ENCODE data around the gene RAB24. TPM values are rescaled to one million over a fixed set of nuclear protein-coding genes. Genes with fewer than 3 reads are reported as not detected.
"Not testable (repeated sequence)": the region's sequence is repeated elsewhere in the genome, so short reads cannot be mapped to it uniquely, and the experiment has no call there.

Gene RAB24
- total RNA-seq, 4 donors from 2014 or later: 18.7 to 53.3 (median 26.3) TPM

DNA sequence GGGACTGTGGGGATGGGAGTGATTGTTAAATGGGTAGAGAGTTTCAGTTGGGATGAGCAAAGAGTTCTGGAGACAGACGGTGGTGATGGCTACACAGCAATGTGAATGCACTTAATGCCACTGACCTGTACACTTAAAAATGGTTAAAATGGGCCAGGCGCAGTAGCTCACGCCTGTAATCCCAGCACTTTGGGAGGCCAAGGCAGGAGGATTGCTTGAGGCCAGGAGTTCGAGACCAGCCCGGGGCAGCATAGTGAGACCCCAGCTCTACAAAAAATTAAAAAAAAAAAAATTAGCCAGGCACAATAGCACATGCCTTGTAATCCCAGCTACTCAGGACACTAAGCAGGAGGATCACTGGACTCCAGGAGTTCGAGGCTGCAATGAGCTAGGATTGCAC, 40.3 kb upstream of the RAB24 start:
- WGBS, 2 donors: 95 to 99% methylated on average over 6 of the region's 6 CpGs
- TF ChIP-seq, protein P1, sequence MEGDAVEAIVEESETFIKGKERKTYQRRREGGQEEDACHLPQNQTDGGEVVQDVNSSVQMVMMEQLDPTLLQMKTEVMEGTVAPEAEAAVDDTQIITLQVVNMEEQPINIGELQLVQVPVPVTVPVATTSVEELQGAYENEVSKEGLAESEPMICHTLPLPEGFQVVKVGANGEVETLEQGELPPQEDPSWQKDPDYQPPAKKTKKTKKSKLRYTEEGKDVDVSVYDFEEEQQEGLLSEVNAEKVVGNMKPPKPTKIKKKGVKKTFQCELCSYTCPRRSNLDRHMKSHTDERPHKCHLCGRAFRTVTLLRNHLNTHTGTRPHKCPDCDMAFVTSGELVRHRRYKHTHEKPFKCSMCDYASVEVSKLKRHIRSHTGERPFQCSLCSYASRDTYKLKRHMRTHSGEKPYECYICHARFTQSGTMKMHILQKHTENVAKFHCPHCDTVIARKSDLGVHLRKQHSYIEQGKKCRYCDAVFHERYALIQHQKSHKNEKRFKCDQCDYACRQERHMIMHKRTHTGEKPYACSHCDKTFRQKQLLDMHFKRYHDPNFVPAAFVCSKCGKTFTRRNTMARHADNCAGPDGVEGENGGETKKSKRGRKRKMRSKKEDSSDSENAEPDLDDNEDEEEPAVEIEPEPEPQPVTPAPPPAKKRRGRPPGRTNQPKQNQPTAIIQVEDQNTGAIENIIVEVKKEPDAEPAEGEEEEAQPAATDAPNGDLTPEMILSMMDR (IDR thresholded peaks at IDR 0.05): no peak
- no peak for TF ChIP-seq POLR2A (IDR thresholded peaks at IDR 0.05)
- DNase-seq: no peak
- Histone ChIP-seq H3K4me1 (peaks cover 0 to under 1% of the 10 kb centered on the region in 2 donors), H3K4me3 (replicated peaks in 1 of 3) (no peak overlapping the region), H3K9me3 (no peaks in the 10 kb centered on the region), H3K27ac (no peak overlapping the region), H3K36me3 (peaks cover 0 to 2% of the 10 kb centered on the region in 2 donors), H3K27me3 (no peaks in the 10 kb centered on the region)
- intact Hi-C loops (cut with DNase I): no loop called here

- H3K9me3 ChIP-seq; H3K36me3 ChIP-seq; H3K4me3 ChIP-seq (replicated peaks in 1 of 3); H3K4me1 ChIP-seq; H3K27me3 ChIP-seq; DNase-seq; H3K27ac ChIP-seq; intact Hi-C loops (cut with DNase I): not testable (repeated sequence)
- WGBS, 2 donors: 93 to 95% methylated on average over 14 of the region's 14 CpGs
These were observed 39.5 kb upstream of the RAB24 start for GRCh38 chr5:177343000-177343399.

DNA sequence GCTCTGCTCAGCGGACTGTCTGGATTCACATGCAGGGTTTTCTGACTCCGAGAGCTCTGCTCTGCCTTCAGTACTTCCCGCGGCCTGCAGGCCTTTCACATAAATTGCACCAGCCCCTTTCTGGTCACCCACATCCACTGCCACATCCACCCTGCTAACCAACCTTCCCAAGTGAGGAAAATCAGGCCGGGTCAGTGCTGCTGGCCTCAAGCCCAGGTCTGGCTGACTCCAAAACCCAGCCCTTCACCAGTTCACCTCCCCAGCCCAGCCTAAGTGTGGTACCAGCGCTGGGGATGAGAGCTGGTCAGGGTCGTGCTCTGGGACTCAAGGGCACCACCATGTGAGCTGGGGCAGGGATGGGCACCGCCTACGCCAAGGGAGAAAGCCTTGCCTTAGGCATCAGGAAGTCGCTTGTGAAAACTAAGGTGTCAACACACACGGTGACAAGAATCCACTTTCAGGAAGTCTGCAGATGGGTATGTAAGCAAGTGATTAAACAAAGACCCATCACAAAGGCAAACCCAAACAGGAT, 35.7 kb upstream of the RAB24 start:
- Histone ChIP-seq H3K27me3 (no peaks in the 10 kb centered on the region), H3K4me3 (replicated peaks in 1 of 3) (no peak overlapping the region), H3K36me3 (peaks cover 37 to 43% of the 10 kb centered on the region in 2 donors), H3K4me1 (no peaks in the 10 kb centered on the region), H3K27ac (no peak overlapping the region), H3K9me3 (no peaks in the 10 kb centered on the region)
- 77% methylated on average over 9 to 11 of the region's 11 CpGs for WGBS, 2 donors
- DNase-seq: no peak
- intact Hi-C loops (cut with DNase I): no loop called here
- no peak for TF ChIP-seq POLR2A (IDR thresholded peaks at IDR 0.05)
- TF ChIP-seq, protein P1 (IDR thresholded peaks at IDR 0.05): no peak

- H3K9me3 ChIP-seq: no peaks in the 10 kb centered on the region
- H3K36me3 ChIP-seq: peaks cover 44 to 50% of the 10 kb centered on the region in 2 donors
- no peak overlapping the region for H3K4me3 ChIP-seq (replicated peaks in 1 of 3)
- no peak for DNase-seq
- H3K27me3 ChIP-seq: no peaks in the 10 kb centered on the region
- WGBS, 2 donors: 84 to 86% methylated on average over 17 to 19 of the region's 22 CpGs
- intact Hi-C loops (cut with DNase I): no loop called here
- TF ChIP-seq, protein P1 (IDR thresholded peaks at IDR 0.05): no peak
- no peak for TF ChIP-seq POLR2A (IDR thresholded peaks at IDR 0.05)
- H3K4me1 ChIP-seq: no peaks in the 10 kb centered on the region
- H3K27ac ChIP-seq: no peak overlapping the region
These were observed 35.0 kb upstream of the RAB24 start for GRCh38 chr5:177338251-177339106.

- Histone ChIP-seq H3K27me3 (no peaks in the 10 kb centered on the region), H3K36me3 (peaks cover 54 to 65% of the 10 kb centered on the region in 2 donors), H3K4me1 (no peaks in the 10 kb centered on the region), H3K9me3 (no peaks in the 10 kb centered on the region), H3K27ac (no peak overlapping the region), H3K4me3 (replicated peaks in 1 of 3) (no peak overlapping the region)
- intact Hi-C loops (cut with DNase I): no loop called here
- WGBS, 2 donors: 92 to 97% methylated on average over 26 to 30 of the region's 36 CpGs
- no peak for DNase-seq
- TF ChIP-seq POLR2A (IDR thresholded peaks at IDR 0.05): no peak
- TF ChIP-seq, protein P1 (IDR thresholded peaks at IDR 0.05): no peak
These were observed 33.3 kb upstream of the RAB24 start for GRCh38 chr5:177336603-177337494.

All from thyroid gland (tissue), 4 donors.